NT2/D1 (cell line): ENCODE measurements around the gene KRAS.

Experiments
- SUZ12 ChIP-seq: IDR thresholded peaks from 2 replicates; pipeline ENCODE4 v1.6.1; 2011; ENCODE audit not compliant: insufficient read length, insufficient read depth; ENCODE audit errors: extremely low read depth
- YY1 ChIP-seq: IDR thresholded peaks from 2 replicates; pipeline ENCODE4 v1.6.1; 2011; ENCODE audit not compliant: insufficient read length, insufficient read depth
- ZNF274 ChIP-seq: IDR thresholded peaks from 2 replicates; pipeline ENCODE4 v1.6.1; 2011; ENCODE audit warnings: mild to moderate bottlenecking, low read depth, low read length

DNA sequence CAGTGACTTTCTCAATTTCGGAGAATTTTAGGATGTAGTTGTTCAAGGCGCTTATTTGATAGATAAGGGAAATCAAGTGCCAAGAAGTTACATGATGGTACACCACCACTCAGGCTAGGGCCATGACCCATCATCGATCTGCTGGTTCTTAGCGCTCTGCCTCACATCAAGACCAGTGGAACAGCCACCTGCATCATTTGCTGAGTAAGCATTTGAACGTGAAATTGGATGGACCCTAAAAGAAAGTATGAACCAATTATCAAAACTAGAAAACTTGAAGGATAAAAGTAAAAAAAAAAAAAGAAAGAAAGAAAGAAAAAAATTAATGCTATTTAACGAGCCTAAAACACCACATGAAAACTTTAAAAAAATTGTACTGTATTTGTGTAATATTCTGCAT, 27.5 kb upstream of the KRAS start:
- TF ChIP-seq YY1, result no peak
- no peak for TF ChIP-seq ZNF274
- TF ChIP-seq SUZ12, result no peak
